SK-N-SH (cell line): ENCODE data around the gene NHERF2. TPM values are rescaled to one million over a fixed set of nuclear protein-coding genes. Genes with fewer than 3 reads are reported as not detected.

Experiments used
- CTCF ChIA-PET: fragments of 300-600, 350-600 bp; formaldehyde crosslinking; extraction: SDS; loops from one replicate; lab custom pipeline; 2021; lab: Yijun Ruan, JAX
- POLR2A ChIA-PET: fragments of 350-600 bp; sonication (Branson Sonifier 250); formaldehyde crosslinking; extraction: SDS; loops from one replicate; lab custom pipeline; 2020; ENCODE audit warnings: antibody characterized with exemption, inconsistent platforms; lab: Yijun Ruan, JAX
- DNase-seq: peaks from one replicate; pipeline ENCODE4 v3.0.0; 2012
- H2AFZ ChIP-seq: fragments of 200-600 bp; sonication (generic); 2 replicates; pipeline ENCODE4 v1.8.1; 2016; ENCODE audit warnings: antibody characterized with exemption, mild to moderate bottlenecking, low read depth
- H3F3A ChIP-seq: fragments of 200-600 bp; sonication (generic); replicated peaks from 2 replicates; pipeline ENCODE3; 2016; ENCODE audit warnings: antibody characterized with exemption, mild to moderate bottlenecking; ENCODE audit not compliant: insufficient read depth
- H3K27ac ChIP-seq, 2 experiments: fragments of 200-500 bp in 1 of 2; fragments of 200-600 bp in 1 of 2; sonication (Bioruptor generic) in 1 of 2; sonication (generic), shearing (Covaris generic) in 1 of 2; 2 replicates each; pipeline versions ENCODE4 v1.5.1 to v1.6.1; 2014 to 2016; ENCODE audit warnings: low read depth in 2 of 2, inconsistent platforms in 1 of 2, low read length in 1 of 2, mild to moderate bottlenecking in 1 of 2, mixed read lengths in 1 of 2
- H3K27me3 ChIP-seq: fragments of 200-600 bp; sonication (generic), shearing (Covaris generic); 2 replicates; pipeline ENCODE4 v1.6.1; 2016; ENCODE audit warnings: mixed run types; ENCODE audit not compliant: insufficient read depth
- H3K36me3 ChIP-seq, 2 experiments: fragments of 200-500 bp in 1 of 2; fragments of 200-600 bp in 1 of 2; sonication (Bioruptor generic) in 1 of 2; sonication (generic) in 1 of 2; replicated peaks in 1 of 2; 2 replicates each; pipeline versions ENCODE3 to v1.5.1; 2014 to 2016; ENCODE audit warnings: low read length in 1 of 2, mild to moderate bottlenecking in 1 of 2; ENCODE audit not compliant: insufficient read depth in 2 of 2, control insufficient read depth in 1 of 2
- H3K4me1 ChIP-seq, 2 experiments: fragments of 200-500 bp in 1 of 2; fragments of 200-600 bp in 1 of 2; sonication (Bioruptor generic) in 1 of 2; sonication (generic), shearing (Covaris generic) in 1 of 2; 2 replicates each; pipeline versions ENCODE4 v1.5.1 to v1.6.1; 2014 to 2016; ENCODE audit warnings: low read depth in 1 of 2, low read length in 1 of 2, mixed run types in 1 of 2; ENCODE audit not compliant: insufficient read depth in 2 of 2, control insufficient read depth in 1 of 2
- H3K4me2 ChIP-seq: fragments of 200-600 bp; sonication (generic), shearing (Covaris generic); 2 replicates; pipeline ENCODE4 v1.6.1; 2017; ENCODE audit warnings: mixed run types
- H3K4me3 ChIP-seq, 2 experiments: fragments of 200-500 bp in 1 of 2; fragments of 200-600 bp in 1 of 2; sonication (Bioruptor generic) in 1 of 2; sonication (generic), shearing (Covaris generic) in 1 of 2; 2 replicates each; pipeline versions ENCODE4 v1.5.1 to v1.8.1; 2014 to 2016; ENCODE audit warnings: low read depth in 2 of 2, inconsistent platforms in 1 of 2, low read length in 1 of 2, mild to moderate bottlenecking in 1 of 2, mixed read lengths in 1 of 2, moderate library complexity in 1 of 2
- H3K79me2 ChIP-seq: fragments of 200-600 bp; sonication (generic); 2 replicates; pipeline ENCODE4 v1.8.1; 2017; ENCODE audit warnings: mild to moderate bottlenecking; ENCODE audit not compliant: insufficient read depth
- H3K9ac ChIP-seq: fragments of 200-600 bp; sonication (generic); 2 replicates; pipeline ENCODE4 v1.6.1; 2017; ENCODE audit warnings: mixed run types
- H3K9me2 ChIP-seq: fragments of 200-600 bp; sonication (generic); 2 replicates; pipeline ENCODE4 v1.6.1; 2017; ENCODE audit warnings: mixed run types
- H3K9me3 ChIP-seq: fragments of 200-600 bp; sonication (generic); 2 replicates; pipeline ENCODE4 v1.6.1; 2017; ENCODE audit warnings: mixed run types, mild to moderate bottlenecking, moderate library complexity
- H4K20me1 ChIP-seq: fragments of 200-600 bp; sonication (generic); 2 replicates; pipeline ENCODE4 v1.6.1; 2017; ENCODE audit warnings: mild to moderate bottlenecking, mixed run types; ENCODE audit not compliant: insufficient read depth
- CHD2 ChIP-seq: fragments of 150-350 bp; IDR thresholded peaks from 2 replicates; pipeline ENCODE4 v1.6.1; 2018; ENCODE audit warnings: low read length; ENCODE audit not compliant: partially characterized antibody
- EZH2phosphoT487 ChIP-seq: fragments of 200-600 bp; sonication (generic); IDR thresholded peaks from 2 replicates; pipeline ENCODE4 v1.6.1; 2017; ENCODE audit warnings: low read depth, mixed run types, mild to moderate bottlenecking, antibody characterized with exemption, moderate library complexity, borderline replicate concordance
- FOXJ3 ChIP-seq: sonication (generic); formaldehyde crosslinking; IDR thresholded peaks from 2 replicates; pipeline ENCODE4 v1.5.1; 2020; ENCODE audit warnings: mild to moderate bottlenecking, missing genetic modification reagents
- GABPA ChIP-seq: IDR thresholded peaks from 2 replicates; pipeline ENCODE4 v1.4.0; 2012; ENCODE audit warnings: low read depth, mild to moderate bottlenecking
- GATA2 ChIP-seq: sonication (generic); formaldehyde crosslinking; IDR thresholded peaks from 2 replicates; pipeline ENCODE4 v1.5.0; 2020; ENCODE audit warnings: mild to moderate bottlenecking, missing genetic modification reagents
- JUND ChIP-seq: IDR thresholded peaks from 2 replicates; pipeline ENCODE4 v1.4.0; 2012
- MEF2A ChIP-seq: IDR thresholded peaks from 2 replicates; pipeline ENCODE4 v1.4.0; 2012; ENCODE audit warnings: low read depth, borderline replicate concordance
- MXI1 ChIP-seq: IDR thresholded peaks from 2 replicates; pipeline ENCODE4 v1.6.1; 2012; ENCODE audit warnings: mild to moderate bottlenecking, low read depth, low read length, improper control_type of control experiment
- NRF1 ChIP-seq: IDR thresholded peaks from 2 replicates; pipeline ENCODE4 v1.6.1; 2012; ENCODE audit warnings: low read depth, mild to moderate bottlenecking, low read length
- RAD21 ChIP-seq: IDR thresholded peaks from 2 replicates; pipeline ENCODE4 v1.6.1; 2012; ENCODE audit warnings: mild to moderate bottlenecking, low read length
- RFX5 ChIP-seq: IDR thresholded peaks from 2 replicates; pipeline ENCODE4 v1.6.1; 2012; ENCODE audit warnings: mild to moderate bottlenecking, improper control_type of control experiment, low read length
- RXRA ChIP-seq: IDR thresholded peaks from 2 replicates; pipeline ENCODE4 v1.4.0; 2012; ENCODE audit warnings: low read depth, mild to moderate bottlenecking, borderline replicate concordance
- SIN3A ChIP-seq: IDR thresholded peaks from 2 replicates; pipeline ENCODE4 v1.6.1; 2012; ENCODE audit warnings: low read depth, mild to moderate bottlenecking, low read length, moderate library complexity, borderline replicate concordance
- SMC3 ChIP-seq: IDR thresholded peaks from 2 replicates; pipeline ENCODE4 v1.6.1; 2012; ENCODE audit warnings: low read depth, low read length, improper control_type of control experiment
- USF2 ChIP-seq: fragments of 150-350 bp; IDR thresholded peaks from 2 replicates; pipeline ENCODE4 v1.6.1; 2017; ENCODE audit warnings: antibody characterized with exemption, low read length, low read depth, borderline replicate concordance
- YY1 ChIP-seq: IDR thresholded peaks from 2 replicates; pipeline ENCODE4 v1.4.0; 2012; ENCODE audit warnings: low read depth, mild to moderate bottlenecking
- WGBS: methylation state at CpG from one replicate; pipeline ENCODE4 v1.1.6; 2017; ENCODE audit warnings: low lambda C conversion rate; 5-methylcytosine and 5-hydroxymethylcytosine counted together
- polyA plus RNA-seq, 3 experiments: library from polyadenylated mRNA; depleted of rRNA; stranded (reverse); fragments of >200 nt; gene quantifications; 2 replicates each; pipeline ENCODE4 v1.2.3, GENCODE V29; 2012
- TF ChIP-seq, protein P1 (sequence below): fragments of 200-600 bp; sonication (generic); IDR thresholded peaks from 2 replicates; pipeline ENCODE4 v1.6.1; 2017; ENCODE audit warnings: antibody characterized with exemption, mild to moderate bottlenecking, moderate library complexity
- TF ChIP-seq, protein P2 (sequence below): fragments of 150-350 bp; IDR thresholded peaks from 2 replicates; pipeline ENCODE4 v1.6.1; 2016; ENCODE audit warnings: mild to moderate bottlenecking, low read depth, low read length
- TF ChIP-seq, protein P3 (sequence below): IDR thresholded peaks from 2 replicates; pipeline ENCODE4 v1.4.0; 2012; ENCODE audit warnings: low read depth, borderline replicate concordance
- TF ChIP-seq, protein P4 (sequence below): IDR thresholded peaks from 2 replicates; pipeline ENCODE4 v1.4.0; 2012; ENCODE audit warnings: low read depth

Gene NHERF2
- polyA plus RNA-seq, 1 of the 3 experiments (the other 2 are of a cell fraction) = 53.8 TPM

DNA sequence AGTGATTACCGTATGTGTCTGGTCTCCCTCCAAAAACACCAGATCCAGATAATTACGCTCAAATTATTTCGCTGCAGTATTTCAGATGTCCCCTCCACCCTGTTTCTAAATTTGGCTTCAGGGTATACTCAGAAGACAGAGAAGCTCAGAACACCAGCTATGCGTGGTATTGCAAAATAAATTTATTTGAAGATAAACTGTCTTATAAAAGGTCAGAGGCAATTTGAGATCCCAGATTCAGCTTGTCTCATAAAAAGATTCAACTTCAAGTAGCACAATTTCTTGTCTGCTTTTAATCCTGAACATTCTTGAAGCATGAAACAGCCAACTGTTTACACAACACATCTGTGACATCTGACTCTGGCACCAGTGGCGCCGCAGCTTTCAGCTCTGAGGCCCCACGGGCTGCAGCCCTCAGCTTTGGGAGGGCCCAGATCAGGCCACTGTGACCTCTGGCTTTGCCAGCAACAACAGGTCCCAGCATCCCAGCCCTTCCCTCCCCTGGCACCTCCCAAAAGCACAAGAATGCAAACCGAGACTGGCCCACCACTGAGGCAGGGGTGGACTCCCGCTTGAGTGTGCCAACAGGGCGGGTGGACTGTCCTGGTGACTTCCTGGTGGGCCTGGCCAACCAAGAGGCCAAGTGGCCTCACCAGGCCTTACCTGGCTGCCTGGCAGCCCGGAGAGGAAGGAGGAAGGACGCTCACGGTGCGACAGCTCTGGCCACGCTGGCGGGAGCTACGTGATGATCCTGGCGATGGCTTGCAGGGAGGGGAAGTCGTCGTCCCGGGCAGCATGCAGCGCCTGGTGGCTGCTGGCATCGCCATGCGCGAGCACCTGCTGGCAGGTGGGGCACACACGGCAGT, 29.0 kb upstream of the NHERF2 start:
- Histone ChIP-seq H4K20me1 (peaks cover 9% of the 10 kb centered on the region), H3K79me2 (peaks cover 9% of the 10 kb centered on the region; the same call in 1 of the 2 replicates), H2AFZ (no peak overlapping the region), H3K27me3 (no peaks in the 10 kb centered on the region), H3K4me2 (no peak overlapping the region), H3K36me3 (peaks cover 4 to 50% of the 10 kb centered on the region in 2 experiments), H3F3A (peaks cover 18% of the 10 kb centered on the region), H3K4me1 (no peaks in the 10 kb centered on the region), H3K9me3 (no peaks in the 10 kb centered on the region), H3K9me2 (no peaks in the 10 kb centered on the region), H3K9ac (no peak overlapping the region), H3K27ac (no peak overlapping the region), H3K4me3 (no peak overlapping the region)
- TF ChIP-seq, protein P1, sequence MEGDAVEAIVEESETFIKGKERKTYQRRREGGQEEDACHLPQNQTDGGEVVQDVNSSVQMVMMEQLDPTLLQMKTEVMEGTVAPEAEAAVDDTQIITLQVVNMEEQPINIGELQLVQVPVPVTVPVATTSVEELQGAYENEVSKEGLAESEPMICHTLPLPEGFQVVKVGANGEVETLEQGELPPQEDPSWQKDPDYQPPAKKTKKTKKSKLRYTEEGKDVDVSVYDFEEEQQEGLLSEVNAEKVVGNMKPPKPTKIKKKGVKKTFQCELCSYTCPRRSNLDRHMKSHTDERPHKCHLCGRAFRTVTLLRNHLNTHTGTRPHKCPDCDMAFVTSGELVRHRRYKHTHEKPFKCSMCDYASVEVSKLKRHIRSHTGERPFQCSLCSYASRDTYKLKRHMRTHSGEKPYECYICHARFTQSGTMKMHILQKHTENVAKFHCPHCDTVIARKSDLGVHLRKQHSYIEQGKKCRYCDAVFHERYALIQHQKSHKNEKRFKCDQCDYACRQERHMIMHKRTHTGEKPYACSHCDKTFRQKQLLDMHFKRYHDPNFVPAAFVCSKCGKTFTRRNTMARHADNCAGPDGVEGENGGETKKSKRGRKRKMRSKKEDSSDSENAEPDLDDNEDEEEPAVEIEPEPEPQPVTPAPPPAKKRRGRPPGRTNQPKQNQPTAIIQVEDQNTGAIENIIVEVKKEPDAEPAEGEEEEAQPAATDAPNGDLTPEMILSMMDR = no peak
- no peak for TF ChIP-seq RFX5
- TF ChIP-seq FOXJ3 (CRISPR knock-in tag) = no peak
- no peak for TF ChIP-seq MXI1
- TF ChIP-seq SIN3A = no peak
- no peak for TF ChIP-seq YY1
- TF ChIP-seq GABPA = no peak
- TF ChIP-seq GATA2 (CRISPR knock-in tag) = no peak
- TF ChIP-seq RXRA = no peak
- TF ChIP-seq USF2 = no peak
- no peak for TF ChIP-seq NRF1
- no peak for TF ChIP-seq MEF2A
- TF ChIP-seq, protein P2, sequence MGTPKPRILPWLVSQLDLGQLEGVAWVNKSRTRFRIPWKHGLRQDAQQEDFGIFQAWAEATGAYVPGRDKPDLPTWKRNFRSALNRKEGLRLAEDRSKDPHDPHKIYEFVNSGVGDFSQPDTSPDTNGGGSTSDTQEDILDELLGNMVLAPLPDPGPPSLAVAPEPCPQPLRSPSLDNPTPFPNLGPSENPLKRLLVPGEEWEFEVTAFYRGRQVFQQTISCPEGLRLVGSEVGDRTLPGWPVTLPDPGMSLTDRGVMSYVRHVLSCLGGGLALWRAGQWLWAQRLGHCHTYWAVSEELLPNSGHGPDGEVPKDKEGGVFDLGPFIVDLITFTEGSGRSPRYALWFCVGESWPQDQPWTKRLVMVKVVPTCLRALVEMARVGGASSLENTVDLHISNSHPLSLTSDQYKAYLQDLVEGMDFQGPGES = no peak
- TF ChIP-seq, protein P3, sequence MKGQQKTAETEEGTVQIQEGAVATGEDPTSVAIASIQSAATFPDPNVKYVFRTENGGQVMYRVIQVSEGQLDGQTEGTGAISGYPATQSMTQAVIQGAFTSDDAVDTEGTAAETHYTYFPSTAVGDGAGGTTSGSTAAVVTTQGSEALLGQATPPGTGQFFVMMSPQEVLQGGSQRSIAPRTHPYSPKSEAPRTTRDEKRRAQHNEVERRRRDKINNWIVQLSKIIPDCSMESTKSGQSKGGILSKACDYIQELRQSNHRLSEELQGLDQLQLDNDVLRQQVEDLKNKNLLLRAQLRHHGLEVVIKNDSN = no peak
- no peak for TF ChIP-seq RAD21
- TF ChIP-seq CHD2 = no peak
- TF ChIP-seq, protein P4, sequence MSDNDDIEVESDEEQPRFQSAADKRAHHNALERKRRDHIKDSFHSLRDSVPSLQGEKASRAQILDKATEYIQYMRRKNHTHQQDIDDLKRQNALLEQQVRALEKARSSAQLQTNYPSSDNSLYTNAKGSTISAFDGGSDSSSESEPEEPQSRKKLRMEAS = no peak
- TF ChIP-seq SMC3 = no peak
- TF ChIP-seq EZH2phosphoT487 = no peak
- TF ChIP-seq JUND = no peak
- POLR2A ChIA-PET = interaction anchor here (0.6 to 1.2 kb wide), 4 partner anchors 11 to 150 kb away, joined by 3 to 4 read pairs (median 4); partner anchors contain the start of gene RPS2
- CTCF ChIA-PET = interaction anchor here (1.5 to 3.8 kb wide), 3 partner anchors 8 to 143 kb away, joined by 4 to 12 read pairs (median 11); partner anchors contain the start of gene SYNGR3
- WGBS = 85% methylated on average over 14 of the region's 26 CpGs
- no peak for DNase-seq
